ENCODE measurements around the gene B4GALNT3.

The B4GALNT3 gene

DNA sequence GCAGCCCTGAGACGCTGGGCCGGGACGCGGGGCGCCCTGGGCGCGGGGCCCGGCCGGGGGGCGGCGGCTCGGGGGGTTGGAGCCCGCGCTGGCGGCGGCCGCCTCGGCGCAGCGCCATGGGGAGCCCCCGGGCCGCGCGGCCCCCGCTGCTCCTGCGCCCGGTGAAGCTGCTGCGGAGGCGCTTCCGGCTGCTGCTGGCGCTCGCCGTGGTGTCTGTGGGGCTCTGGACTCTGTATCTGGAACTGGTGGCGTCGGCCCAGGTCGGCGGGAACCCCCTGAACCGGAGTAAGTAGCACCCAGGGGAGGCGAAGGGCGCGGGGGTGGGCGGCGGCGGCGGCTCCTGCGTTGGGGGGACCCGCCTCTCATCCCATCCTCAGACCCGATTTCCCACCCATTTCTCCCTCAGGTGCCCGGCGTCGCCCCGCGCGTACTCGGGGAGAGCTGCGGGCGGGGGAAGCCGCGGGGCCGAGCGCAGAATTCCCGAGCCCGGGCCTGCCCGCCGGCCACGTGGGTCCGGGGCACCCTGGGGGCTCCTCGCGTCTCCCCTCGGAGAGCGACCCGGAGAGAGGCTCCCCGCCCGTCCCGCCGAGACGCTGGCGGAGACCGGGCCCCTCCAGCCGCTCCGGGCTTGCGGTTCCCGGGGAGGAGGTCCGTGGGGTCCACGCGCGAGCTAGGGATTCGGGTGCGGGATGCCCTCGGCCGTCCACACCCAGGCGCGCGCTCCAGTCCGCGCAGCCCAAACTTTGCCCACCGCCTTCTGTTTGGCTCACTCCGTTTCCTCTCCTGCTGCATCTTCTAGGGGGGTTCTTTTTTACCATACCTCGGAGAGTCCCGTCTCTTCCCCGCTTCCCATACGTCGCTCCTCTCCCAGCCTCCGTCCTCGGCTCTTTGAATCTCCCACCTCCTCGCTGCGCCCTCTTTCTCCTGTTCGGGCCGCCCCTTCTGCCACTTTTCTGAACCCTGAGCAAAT, 807 bp downstream of the B4GALNT3 start:
- TF ChIP-seq, protein P1, sequence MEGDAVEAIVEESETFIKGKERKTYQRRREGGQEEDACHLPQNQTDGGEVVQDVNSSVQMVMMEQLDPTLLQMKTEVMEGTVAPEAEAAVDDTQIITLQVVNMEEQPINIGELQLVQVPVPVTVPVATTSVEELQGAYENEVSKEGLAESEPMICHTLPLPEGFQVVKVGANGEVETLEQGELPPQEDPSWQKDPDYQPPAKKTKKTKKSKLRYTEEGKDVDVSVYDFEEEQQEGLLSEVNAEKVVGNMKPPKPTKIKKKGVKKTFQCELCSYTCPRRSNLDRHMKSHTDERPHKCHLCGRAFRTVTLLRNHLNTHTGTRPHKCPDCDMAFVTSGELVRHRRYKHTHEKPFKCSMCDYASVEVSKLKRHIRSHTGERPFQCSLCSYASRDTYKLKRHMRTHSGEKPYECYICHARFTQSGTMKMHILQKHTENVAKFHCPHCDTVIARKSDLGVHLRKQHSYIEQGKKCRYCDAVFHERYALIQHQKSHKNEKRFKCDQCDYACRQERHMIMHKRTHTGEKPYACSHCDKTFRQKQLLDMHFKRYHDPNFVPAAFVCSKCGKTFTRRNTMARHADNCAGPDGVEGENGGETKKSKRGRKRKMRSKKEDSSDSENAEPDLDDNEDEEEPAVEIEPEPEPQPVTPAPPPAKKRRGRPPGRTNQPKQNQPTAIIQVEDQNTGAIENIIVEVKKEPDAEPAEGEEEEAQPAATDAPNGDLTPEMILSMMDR (IDR thresholded peaks at IDR 0.05) = no peak
- peak overlapping the region; percentile 73 to 91 for H3K27ac ChIP-seq
- no peak for DNase-seq (ENCODE audit: low spot score)
- peak overlapping the region; percentile 89 for H3K4me3 ChIP-seq

DNA sequence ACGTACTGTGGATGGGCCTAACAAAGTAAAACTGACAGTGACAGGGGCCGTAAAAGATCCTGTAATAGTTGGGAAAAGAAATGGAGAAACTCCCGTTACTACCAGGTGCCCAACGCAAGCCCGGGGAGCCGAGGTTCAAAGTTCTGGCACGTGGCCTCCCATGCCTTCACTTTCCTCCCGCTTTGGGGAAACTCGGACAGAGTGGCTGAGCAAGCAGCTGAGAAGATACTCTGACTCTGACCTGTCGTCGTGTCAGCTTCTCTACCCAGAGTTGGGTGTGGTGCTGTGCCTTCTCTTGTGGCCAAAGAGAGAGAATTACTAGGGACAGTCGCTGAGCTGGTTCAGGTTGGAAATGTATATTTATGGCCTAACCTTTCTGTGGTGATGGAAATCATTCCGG, 1.7 kb downstream of the B4GALNT3 start:
- Histone ChIP-seq H3K27ac (peak overlapping the region; percentile 37 to 91), H3K4me3 (peak overlapping the region; percentile 89)
- TF ChIP-seq, protein P1 (IDR thresholded peaks at IDR 0.05) = no peak
- DNase-seq (ENCODE audit: low spot score) = no peak

DNA sequence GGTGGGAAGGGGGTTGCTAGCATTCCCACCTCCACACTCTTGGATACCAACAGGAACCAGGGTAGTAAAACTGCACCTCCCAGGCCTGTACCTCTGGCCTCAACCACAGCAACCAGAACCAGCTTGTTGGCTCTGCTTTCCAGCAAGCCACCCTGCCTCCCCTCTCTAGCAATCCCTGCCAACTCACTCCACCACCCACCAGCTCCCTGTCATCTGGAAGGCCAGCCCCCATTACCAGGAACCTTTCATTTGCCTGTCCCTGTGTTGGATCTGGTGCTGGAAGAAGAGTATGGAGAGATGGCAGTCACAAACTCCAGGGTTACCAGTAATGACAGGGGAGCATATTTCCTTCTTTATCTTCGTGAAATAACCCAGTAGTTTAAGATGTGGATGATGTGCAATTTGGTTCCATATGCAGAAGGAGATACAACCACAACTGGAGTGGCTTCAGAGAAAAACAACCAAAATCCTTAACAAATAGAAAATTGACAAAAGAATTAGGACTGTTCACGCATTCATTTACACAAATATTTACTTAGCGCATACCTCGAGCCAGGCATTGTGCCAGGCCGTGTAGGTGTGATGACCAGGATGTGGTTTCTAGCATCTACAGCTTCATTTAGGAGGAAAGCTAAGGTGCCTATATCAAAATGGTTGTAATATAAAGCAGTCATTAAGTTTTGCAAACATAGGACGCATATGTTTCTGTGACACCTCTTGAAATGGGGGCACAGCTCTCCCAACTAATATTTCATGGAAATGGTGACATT, 3.4 kb downstream of the B4GALNT3 start:
- TF ChIP-seq, protein P1 (IDR thresholded peaks at IDR 0.05) = no peak
- Histone ChIP-seq H3K4me3 (no peak overlapping the region), H3K27ac (peak overlapping the region in 1 of 2 donors; percentile 63)
- DNase-seq (ENCODE audit: low spot score) = no peak

DNA sequence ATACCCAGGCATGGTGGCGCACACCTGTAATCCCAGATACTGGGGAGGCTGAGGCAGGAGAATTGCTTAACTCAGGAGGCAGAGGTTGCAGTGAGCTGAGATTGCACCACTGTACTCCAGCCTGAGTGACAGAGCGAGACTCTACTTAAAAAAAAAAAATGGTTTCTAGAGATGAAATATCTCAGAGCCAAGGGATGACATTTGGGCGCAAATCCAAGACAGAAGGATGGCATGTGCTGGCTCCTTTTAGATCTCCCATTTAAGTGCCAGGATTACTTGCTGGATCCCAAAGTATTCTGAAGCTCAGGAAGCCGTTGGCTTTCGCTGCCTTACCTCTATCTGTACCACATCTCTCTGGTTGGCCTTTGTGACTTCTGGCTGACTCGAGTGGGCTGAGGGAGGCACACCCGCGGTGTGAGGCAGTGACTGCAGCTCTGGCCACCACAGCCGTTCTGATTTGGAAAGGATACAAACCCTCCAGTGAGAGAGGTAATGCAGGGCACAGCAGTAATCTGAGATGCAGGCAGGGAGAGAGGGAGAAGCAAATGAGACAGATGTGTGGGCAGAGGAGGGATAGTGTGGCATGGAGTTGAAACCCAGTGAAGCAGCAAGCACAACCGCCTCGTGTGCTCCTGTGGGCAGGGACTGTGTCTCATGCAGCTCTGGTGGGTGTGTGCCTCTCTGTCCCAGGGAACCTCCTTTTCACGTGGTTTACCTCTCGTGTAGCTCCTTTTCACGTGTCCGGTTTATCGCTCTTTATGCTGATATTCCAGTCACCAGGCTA, 4.9 kb downstream of the B4GALNT3 start:
- DNase-seq (ENCODE audit: low spot score) = no peak
- TF ChIP-seq, protein P1 (IDR thresholded peaks at IDR 0.05) = no peak
- Histone ChIP-seq H3K4me3 (peak overlapping the region; percentile 7), H3K27ac (peak overlapping the region; percentile 76 to 88)

DNA sequence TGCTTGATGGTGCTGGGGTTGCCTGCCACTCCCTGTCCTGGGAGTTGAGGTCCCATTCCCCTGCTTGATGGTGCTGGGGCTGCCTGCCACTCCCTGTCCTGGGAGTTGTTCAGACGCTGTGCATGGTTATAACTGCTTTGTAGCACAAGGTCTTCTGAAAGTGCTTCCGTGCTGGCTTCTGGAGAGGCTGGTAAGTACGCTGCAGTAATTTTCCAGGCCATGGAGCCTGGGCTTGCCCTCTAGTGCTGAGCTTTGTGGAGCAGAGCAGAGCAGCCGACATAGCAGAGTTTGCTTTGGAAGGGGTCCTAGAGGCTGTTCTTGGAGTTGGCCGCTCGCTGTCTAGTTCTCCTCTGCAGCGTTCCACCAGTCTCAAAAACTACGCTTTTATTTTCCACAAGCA, 6.3 kb downstream of the B4GALNT3 start:
- H3K27ac ChIP-seq = peak overlapping the region; percentile 76 to 88
- no peak overlapping the region for H3K4me3 ChIP-seq
- peak; percentile 81 for DNase-seq (ENCODE audit: low spot score)
- TF ChIP-seq, protein P1 (IDR thresholded peaks at IDR 0.05) = no peak

DNA sequence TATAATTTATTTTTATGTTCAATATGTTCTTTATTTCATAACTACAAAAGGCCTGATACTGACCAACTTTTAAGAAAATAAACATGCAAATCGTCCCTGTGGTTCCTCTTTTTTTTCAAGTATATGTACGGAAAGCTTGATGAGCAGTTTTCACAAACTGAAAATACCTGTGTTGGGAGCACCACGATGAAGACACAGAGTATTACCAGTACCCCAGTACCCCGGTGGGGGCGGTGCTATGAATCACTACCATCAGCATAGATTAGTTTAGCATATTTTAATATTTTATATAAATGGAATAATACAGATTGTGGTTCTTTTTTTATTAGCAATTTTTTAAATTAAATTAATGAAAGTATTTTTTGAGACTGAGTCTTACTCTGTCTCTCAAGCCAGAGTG, 7.0 kb downstream of the B4GALNT3 start:
- TF ChIP-seq, protein P1 (IDR thresholded peaks at IDR 0.05) = no peak
- H3K27ac ChIP-seq = peak overlapping the region; percentile 29 to 76
- no peak overlapping the region for H3K4me3 ChIP-seq
- DNase-seq (ENCODE audit: low spot score) = no peak
